Prostate gland (tissue), 2 donors: ENCODE results near the gene FAM131B. TPM values are rescaled to one million over a fixed set of nuclear protein-coding genes. Genes with fewer than 3 reads are reported as not detected.

Experiments used
- DNase-seq: peaks from one replicate; pipeline ENCODE4 v3.0.0-alpha.2; 2019; ENCODE audit warnings: low spot score
- H3K27ac ChIP-seq, 2 donors: fragments of 200-600 bp; sonication (generic); 2 replicates each; pipeline ENCODE4 v1.5.1; 2017 to 2019
- H3K27me3 ChIP-seq: fragments of 200-600 bp; sonication (generic); replicated peaks from 2 replicates; pipeline ENCODE4 v1.5.1; 2019; ENCODE audit not compliant: insufficient read depth
- H3K36me3 ChIP-seq, 2 donors: fragments of 200-600 bp; sonication (generic); 1 replicate in 1 of 2; 2 replicates in 1 of 2; pipeline versions ENCODE4 v1.5.1 to v1.8.1; 2017 to 2019
- H3K4me1 ChIP-seq: fragments of 200-600 bp; sonication (generic); replicated peaks from 2 replicates; pipeline ENCODE4 v1.5.1; 2019
- H3K4me3 ChIP-seq, 2 donors: fragments of 200-600 bp; sonication (generic); 2 replicates each; pipeline ENCODE4 v1.5.1; 2017 to 2019
- H3K9me3 ChIP-seq: fragments of 200-600 bp; sonication (generic); 2 replicates; pipeline ENCODE4 v1.5.1; 2017
- POLR2A ChIP-seq: fragments of 450-650 bp; IDR thresholded peaks from one replicate; pipeline ENCODE4 v1.6.1; 2016; ENCODE audit warnings: antibody characterized with exemption, mild to moderate bottlenecking
- POLR2AphosphoS5 ChIP-seq: sonication (generic); formaldehyde crosslinking; IDR thresholded peaks from one replicate; pipeline ENCODE4 v1.6.1; 2017; ENCODE audit warnings: antibody characterized with exemption
- WGBS: methylation state at CpG from one replicate; pipeline ENCODE4 v1.1.5; 2018; 5-methylcytosine and 5-hydroxymethylcytosine counted together
- intact Hi-C: fragments of 100-400 bp; cut with DNase I; formaldehyde crosslinking; loops from one replicate; pipeline ENCODE4 v1.14.2; 2022
- total RNA-seq, 2 donors: library from RNA; depleted of rRNA; stranded (reverse); fragments of >200 nt; gene quantifications; one replicate each; pipeline ENCODE4 v1.1.0, GENCODE V29; 2016
- TF ChIP-seq, protein P1 (sequence below), 4 experiments: fragments of 200-600 bp in 2 of 4; fragments of 450-650 bp in 2 of 4; sonication (generic) in 2 of 4; IDR thresholded peaks; 1 replicate in 3 of 4; 2 replicates in 1 of 4; pipeline ENCODE4 v1.5.1; 2016 to 2019; ENCODE audit warnings: antibody characterized with exemption in 4 of 4, mild to moderate bottlenecking in 2 of 4, moderate library complexity in 2 of 4

Gene FAM131B
- total RNA-seq, 2 donors from 2014 or later: 0.32 to 1.2 TPM

GRCh38 chr7:143331179-143331801, 31.2 kb downstream of the FAM131B start:
- H3K9me3 ChIP-seq: no peaks in the 10 kb centered on the region
- no peak for DNase-seq
- no peak overlapping the region for H3K4me3 ChIP-seq
- H3K27me3 ChIP-seq: no peaks in the 10 kb centered on the region
- TF ChIP-seq POLR2AphosphoS5 (no peak), POLR2A (no peak)
- TF ChIP-seq, protein P1, sequence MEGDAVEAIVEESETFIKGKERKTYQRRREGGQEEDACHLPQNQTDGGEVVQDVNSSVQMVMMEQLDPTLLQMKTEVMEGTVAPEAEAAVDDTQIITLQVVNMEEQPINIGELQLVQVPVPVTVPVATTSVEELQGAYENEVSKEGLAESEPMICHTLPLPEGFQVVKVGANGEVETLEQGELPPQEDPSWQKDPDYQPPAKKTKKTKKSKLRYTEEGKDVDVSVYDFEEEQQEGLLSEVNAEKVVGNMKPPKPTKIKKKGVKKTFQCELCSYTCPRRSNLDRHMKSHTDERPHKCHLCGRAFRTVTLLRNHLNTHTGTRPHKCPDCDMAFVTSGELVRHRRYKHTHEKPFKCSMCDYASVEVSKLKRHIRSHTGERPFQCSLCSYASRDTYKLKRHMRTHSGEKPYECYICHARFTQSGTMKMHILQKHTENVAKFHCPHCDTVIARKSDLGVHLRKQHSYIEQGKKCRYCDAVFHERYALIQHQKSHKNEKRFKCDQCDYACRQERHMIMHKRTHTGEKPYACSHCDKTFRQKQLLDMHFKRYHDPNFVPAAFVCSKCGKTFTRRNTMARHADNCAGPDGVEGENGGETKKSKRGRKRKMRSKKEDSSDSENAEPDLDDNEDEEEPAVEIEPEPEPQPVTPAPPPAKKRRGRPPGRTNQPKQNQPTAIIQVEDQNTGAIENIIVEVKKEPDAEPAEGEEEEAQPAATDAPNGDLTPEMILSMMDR (IDR thresholded peaks at IDR 0.05): no peak
- intact Hi-C loops: no loop called here
- 77% methylated on average over 8 of the region's 8 CpGs for WGBS
- no peaks in the 10 kb centered on the region for H3K36me3 ChIP-seq
- no peaks in the 10 kb centered on the region for H3K4me1 ChIP-seq
- H3K27ac ChIP-seq: no peak overlapping the region

DNA sequence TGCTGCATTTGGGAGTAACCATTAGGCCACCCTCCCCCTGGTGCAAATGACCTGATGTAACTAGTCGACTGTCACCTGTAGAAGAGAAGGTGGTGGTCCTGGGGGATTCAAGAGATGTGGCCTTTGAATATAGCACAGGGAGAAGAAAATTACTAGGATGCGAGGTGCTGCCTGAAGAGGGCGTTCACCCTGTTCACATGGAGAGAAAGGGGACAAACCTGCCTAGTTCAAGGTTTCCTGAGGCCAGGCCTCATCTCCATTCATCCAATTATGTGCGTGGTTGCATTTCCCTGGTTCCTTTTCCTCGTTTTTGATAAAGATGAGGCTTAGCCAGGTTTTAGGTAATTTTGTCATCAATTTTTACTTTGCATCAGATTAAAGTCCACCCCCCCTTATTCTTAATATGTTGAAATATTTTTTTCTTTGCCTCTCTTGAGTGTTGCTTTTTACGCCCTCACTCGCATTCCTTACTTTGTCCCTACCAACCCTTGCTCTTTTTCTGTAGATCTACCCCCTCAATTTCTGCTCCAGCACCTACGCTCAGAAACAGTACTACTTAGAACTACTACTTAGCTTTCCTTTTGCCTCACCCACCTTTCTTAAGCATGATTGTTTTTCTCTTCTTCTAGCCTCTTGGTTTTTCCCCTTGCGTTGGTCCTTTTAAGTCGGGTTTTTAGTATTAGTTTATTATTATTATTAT, 32.9 kb downstream of the FAM131B start:
- H3K27ac ChIP-seq: no peak overlapping the region
- intact Hi-C loops: no loop called here
- TF ChIP-seq, protein P1 (IDR thresholded peaks at IDR 0.05): no peak
- TF ChIP-seq POLR2AphosphoS5 (no peak), POLR2A (no peak)
- no peaks in the 10 kb centered on the region for H3K9me3 ChIP-seq
- no peaks in the 10 kb centered on the region for H3K27me3 ChIP-seq
- no peak for DNase-seq
- H3K4me3 ChIP-seq: no peak overlapping the region
- H3K4me1 ChIP-seq: no peaks in the 10 kb centered on the region
- 93% methylated on average over 10 of the region's 10 CpGs for WGBS
- H3K36me3 ChIP-seq: no peaks in the 10 kb centered on the region

DNA sequence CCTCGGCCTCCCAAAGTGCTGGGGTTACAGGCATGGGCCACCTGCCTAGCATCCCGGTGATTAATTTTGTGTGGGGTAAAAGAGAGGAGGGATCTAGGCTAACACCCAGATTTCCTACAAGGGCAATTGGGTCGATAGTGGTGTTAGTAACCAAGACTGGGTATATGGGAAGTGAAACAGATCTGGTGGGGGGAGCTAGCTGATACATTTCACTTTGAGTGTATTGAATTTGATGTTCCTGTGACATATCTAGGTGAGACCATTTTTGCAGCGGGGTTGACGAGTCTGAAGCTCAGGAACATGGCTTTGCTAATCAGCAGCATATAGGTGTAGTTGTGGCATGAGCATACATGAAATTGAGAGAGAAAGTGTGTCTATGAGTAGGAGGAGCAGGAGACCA, 34.6 kb downstream of the FAM131B start:
- TF ChIP-seq, protein P1 (IDR thresholded peaks at IDR 0.05): no peak
- TF ChIP-seq POLR2A: no peak
- TF ChIP-seq POLR2AphosphoS5: no peak
- Histone ChIP-seq H3K9me3 (no peaks in the 10 kb centered on the region), H3K27ac (no peak overlapping the region), H3K4me1 (no peaks in the 10 kb centered on the region), H3K36me3 (no peaks in the 10 kb centered on the region), H3K4me3 (no peak overlapping the region), H3K27me3 (no peaks in the 10 kb centered on the region)
- no peak for DNase-seq
- WGBS: 93% methylated on average over 5 of the region's 5 CpGs
- intact Hi-C loops: no loop called here

GRCh38 chr7:143325240-143325639, 37.3 kb downstream of the FAM131B start:
- intact Hi-C loops: no loop called here
- DNase-seq: no peak
- H3K27me3 ChIP-seq: no peaks in the 10 kb centered on the region
- H3K4me1 ChIP-seq: no peaks in the 10 kb centered on the region
- 46% methylated on average over 2 of the region's 2 CpGs for WGBS
- H3K4me3 ChIP-seq: no peak overlapping the region
- no peaks in the 10 kb centered on the region for H3K9me3 ChIP-seq
- no peaks in the 10 kb centered on the region for H3K36me3 ChIP-seq
- H3K27ac ChIP-seq: no peak overlapping the region
- peak; percentile 46 for TF ChIP-seq POLR2AphosphoS5
- TF ChIP-seq, protein P1 (IDR thresholded peaks at IDR 0.05): no peak

DNA sequence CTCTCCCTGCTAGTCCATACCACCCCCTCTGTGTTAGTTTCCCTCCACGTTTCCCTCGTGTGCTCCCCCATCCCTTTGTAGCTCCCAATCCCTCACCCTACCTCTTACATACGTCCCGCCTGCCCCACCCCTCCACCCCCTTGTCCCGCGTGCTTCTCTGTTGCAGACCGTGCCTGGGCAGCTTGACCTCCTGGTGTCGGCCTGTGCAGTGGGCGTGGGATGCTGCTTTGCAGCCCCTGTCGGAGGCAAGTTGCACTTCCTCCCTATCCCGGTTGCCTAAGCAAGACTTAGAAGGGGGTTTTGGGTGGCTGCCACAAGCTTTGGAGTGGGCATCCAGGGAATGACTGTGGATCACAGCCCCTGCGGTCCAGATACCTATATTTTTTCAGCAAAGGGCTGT, 38.9 kb downstream of the FAM131B start:
- H3K4me3 ChIP-seq: no peak overlapping the region
- no peak overlapping the region for H3K27ac ChIP-seq
- no peak for TF ChIP-seq POLR2AphosphoS5
- TF ChIP-seq POLR2A: no peak
- TF ChIP-seq, protein P1 (IDR thresholded peaks at IDR 0.05): no peak
- 59% methylated on average over 12 of the region's 12 CpGs for WGBS
- no peak for DNase-seq
- H3K36me3 ChIP-seq: no peaks in the 10 kb centered on the region
- H3K9me3 ChIP-seq: no peaks in the 10 kb centered on the region
- H3K4me1 ChIP-seq: no peaks in the 10 kb centered on the region
- intact Hi-C loops: no loop called here
- no peaks in the 10 kb centered on the region for H3K27me3 ChIP-seq
